ENCODE results near the gene ADAMTS17. TPM values are rescaled to one million over a fixed set of nuclear protein-coding genes. Genes with fewer than 3 reads are reported as not detected.

The ADAMTS17 gene
- total RNA-seq, 1 experiment from 2014 or later, result 0.15 TPM

GRCh38 chr15:99967841-99968371, 373.9 kb downstream of the ADAMTS17 start:
- intact Hi-C loops (cut with micrococcal nuclease; ENCODE audit: unreplicated experiment), result no loop called here
- Histone ChIP-seq H3K4me1 (ENCODE audit: insufficient read depth, low read length, poor library complexity, severe bottlenecking) (no peaks in the 10 kb centered on the region), H3K27me3 (replicated peaks; ENCODE audit: insufficient read depth, low read depth, low read length, poor library complexity) (no peaks in the 10 kb centered on the region), H3K9me3 (ENCODE audit: low read depth, low read length, poor library complexity, severe bottlenecking) (no peaks in the 10 kb centered on the region), H3K4me3 (ENCODE audit: low read depth, low read length, poor library complexity, severe bottlenecking) (no peak overlapping the region), H3K27ac (ENCODE audit: low read depth, low read length, poor library complexity, severe bottlenecking) (no peak overlapping the region), H3K36me3 (ENCODE audit: insufficient read depth, low read length, poor library complexity, severe bottlenecking) (no peaks in the 10 kb centered on the region)
- peak; percentile 13 for DNase-seq (ENCODE audit: low spot score)
- no peak for TF ChIP-seq EZH2 (IDR thresholded peaks at IDR 0.05; ENCODE audit: borderline replicate concordance, low read depth, low read length, poor library complexity, severe bottlenecking)
- TF ChIP-seq CTCF (conservative IDR thresholded peaks at IDR 0.05; ENCODE audit: low read depth, low read length), result no peak
- ChIA-PET CTCF (no interaction called here), POLR2A (ENCODE audit: low non-redundant PET) (no interaction called here)
- no TSS peak for BruUV-seq (replicated peaks)

GRCh38 chr15:99966815-99967214, 375.0 kb downstream of the ADAMTS17 start:
- POLR2A ChIA-PET (ENCODE audit: low non-redundant PET), result no interaction called here
- intact Hi-C loops (cut with micrococcal nuclease; ENCODE audit: unreplicated experiment), result no loop called here

GRCh38 chr15:99965376-99965775, 376.4 kb downstream of the ADAMTS17 start:
- intact Hi-C loops (cut with micrococcal nuclease; ENCODE audit: unreplicated experiment), result no loop called here
- CTCF ChIA-PET, result no interaction called here
- POLR2A ChIA-PET (ENCODE audit: low non-redundant PET), result no interaction called here

More at GRCh38 chr15:99966815-99967214, 375.0 kb downstream of the ADAMTS17 start:
- H3K36me3 ChIP-seq (ENCODE audit: insufficient read depth, low read length, poor library complexity, severe bottlenecking), result no peaks in the 10 kb centered on the region
- no peak for TF ChIP-seq EZH2 (IDR thresholded peaks at IDR 0.05; ENCODE audit: borderline replicate concordance, low read depth, low read length, poor library complexity, severe bottlenecking)
- no peak for TF ChIP-seq CTCF (conservative IDR thresholded peaks at IDR 0.05; ENCODE audit: low read depth, low read length)
- no peak for DNase-seq (ENCODE audit: low spot score)
- BruUV-seq (replicated peaks), result no TSS peak
- no peaks in the 10 kb centered on the region for H3K9me3 ChIP-seq (ENCODE audit: low read depth, low read length, poor library complexity, severe bottlenecking)
- CTCF ChIA-PET, result no interaction called here
- no peaks in the 10 kb centered on the region for H3K4me1 ChIP-seq (ENCODE audit: insufficient read depth, low read length, poor library complexity, severe bottlenecking)
- H3K27ac ChIP-seq (ENCODE audit: low read depth, low read length, poor library complexity, severe bottlenecking), result no peak overlapping the region
- H3K27me3 ChIP-seq (replicated peaks; ENCODE audit: insufficient read depth, low read depth, low read length, poor library complexity), result no peaks in the 10 kb centered on the region
- H3K4me3 ChIP-seq (ENCODE audit: low read depth, low read length, poor library complexity, severe bottlenecking), result no peak overlapping the region

More at GRCh38 chr15:99965376-99965775, 376.4 kb downstream of the ADAMTS17 start:
- no peak overlapping the region for H3K27ac ChIP-seq (ENCODE audit: low read depth, low read length, poor library complexity, severe bottlenecking)
- no peaks in the 10 kb centered on the region for H3K27me3 ChIP-seq (replicated peaks; ENCODE audit: insufficient read depth, low read depth, low read length, poor library complexity)
- no peaks in the 10 kb centered on the region for H3K4me1 ChIP-seq (ENCODE audit: insufficient read depth, low read length, poor library complexity, severe bottlenecking)
- no TSS peak for BruUV-seq (replicated peaks)
- no peak overlapping the region for H3K4me3 ChIP-seq (ENCODE audit: low read depth, low read length, poor library complexity, severe bottlenecking)
- no peaks in the 10 kb centered on the region for H3K36me3 ChIP-seq (ENCODE audit: insufficient read depth, low read length, poor library complexity, severe bottlenecking)
- no peak for DNase-seq (ENCODE audit: low spot score)
- H3K9me3 ChIP-seq (ENCODE audit: low read depth, low read length, poor library complexity, severe bottlenecking), result no peaks in the 10 kb centered on the region
- no peak for TF ChIP-seq EZH2 (IDR thresholded peaks at IDR 0.05; ENCODE audit: borderline replicate concordance, low read depth, low read length, poor library complexity, severe bottlenecking)
- no peak for TF ChIP-seq CTCF (conservative IDR thresholded peaks at IDR 0.05; ENCODE audit: low read depth, low read length)
